GM23248 (cell line): ENCODE results near the gene C22orf39. TPM values are rescaled to one million over a fixed set of nuclear protein-coding genes. Genes with fewer than 3 reads are reported as not detected.
"Not testable (repeated sequence)": the region's sequence is repeated elsewhere in the genome, so short reads cannot be mapped to it uniquely, and the experiment has no call there.

ENCODE experiments used
- DNase-seq: peaks from one replicate; pipeline ENCODE4 v3.0.0-alpha.2; 2015
- H2AFZ ChIP-seq: fragments of 200-600 bp; sonication (generic); 2 replicates; pipeline ENCODE4 v1.6.1; 2016; ENCODE audit warnings: antibody characterized with exemption
- H3F3A ChIP-seq: fragments of 200-600 bp; sonication (generic); 2 replicates; pipeline ENCODE4 v1.6.1; 2016; ENCODE audit warnings: mild to moderate bottlenecking, antibody characterized with exemption, mixed run types; ENCODE audit not compliant: insufficient read depth
- H3K27ac ChIP-seq: fragments of 200-600 bp; sonication (generic); 2 replicates; pipeline ENCODE4 v1.5.1; 2016; ENCODE audit warnings: mild to moderate bottlenecking
- H3K27me3 ChIP-seq: fragments of 200-600 bp; sonication (generic); replicated peaks from 2 replicates; pipeline ENCODE4 v1.6.1; 2016; ENCODE audit warnings: mild to moderate bottlenecking; ENCODE audit not compliant: insufficient read depth
- H3K36me3 ChIP-seq: fragments of 200-600 bp; sonication (generic); 2 replicates; pipeline ENCODE4 v1.6.1; 2016; ENCODE audit warnings: low read depth, mild to moderate bottlenecking
- H3K4me1 ChIP-seq: fragments of 200-600 bp; sonication (generic); 2 replicates; pipeline ENCODE4 v1.6.1; 2016; ENCODE audit warnings: mild to moderate bottlenecking; ENCODE audit not compliant: insufficient read depth
- H3K4me2 ChIP-seq: fragments of 200-600 bp; sonication (generic); one replicate; pipeline ENCODE4 v1.6.1; 2016; ENCODE audit warnings: mild to moderate bottlenecking; ENCODE audit not compliant: unreplicated experiment
- H3K4me3 ChIP-seq: fragments of 200-600 bp; sonication (generic); 2 replicates; pipeline ENCODE4 v1.5.1; 2016; ENCODE audit warnings: mild to moderate bottlenecking
- H3K79me2 ChIP-seq: fragments of 200-600 bp; sonication (generic); 2 replicates; pipeline ENCODE4 v1.6.1; 2016; ENCODE audit warnings: mild to moderate bottlenecking; ENCODE audit not compliant: insufficient read depth
- H3K9ac ChIP-seq: fragments of 200-600 bp; sonication (generic); 2 replicates; pipeline ENCODE4 v1.6.1; 2016; ENCODE audit warnings: mild to moderate bottlenecking
- H3K9me2 ChIP-seq: fragments of 200-600 bp; sonication (generic); 2 replicates; pipeline ENCODE4 v1.6.1; 2016; ENCODE audit warnings: mixed run types, mild to moderate bottlenecking, moderate library complexity; ENCODE audit not compliant: insufficient read depth
- H3K9me3 ChIP-seq: fragments of 200-600 bp; sonication (generic); one replicate; pipeline ENCODE4 v1.6.1; 2017; ENCODE audit warnings: low read depth
- H4K20me1 ChIP-seq: fragments of 200-600 bp; sonication (generic); 2 replicates; pipeline ENCODE4 v1.6.0; 2016; ENCODE audit not compliant: insufficient read depth
- EZH2 ChIP-seq: fragments of 200-600 bp; sonication (generic); IDR thresholded peaks from 2 replicates; pipeline ENCODE4 v1.6.1; 2018; ENCODE audit warnings: antibody characterized with exemption, mild to moderate bottlenecking; ENCODE audit not compliant: insufficient read depth, poor library complexity, severe bottlenecking
- EZH2phosphoT487 ChIP-seq: fragments of 200-600 bp; sonication (generic); IDR thresholded peaks from 2 replicates; pipeline ENCODE4 v1.6.1; 2018; ENCODE audit warnings: antibody characterized with exemption, moderate library complexity, mild to moderate bottlenecking, low read depth; ENCODE audit not compliant: insufficient read depth
- WGBS, 2 experiments: methylation state at CpG; one replicate each; pipeline ENCODE4 v1.1.6; 2015 to 2017; ENCODE audit warnings: low lambda C conversion rate in 2 of 2, low coverage in 1 of 2; ENCODE audit errors: missing lambda C conversion rate in 2 of 2; 5-methylcytosine and 5-hydroxymethylcytosine counted together
- in situ Hi-C: fragments of 300-500 bp; cut with MboI; formaldehyde crosslinking; loops from 2 replicates; pipeline ENCODE4 v1.15.0; 2020
- polyA plus RNA-seq: library from polyadenylated mRNA; unstranded; fragments of >200 nt; fragmentation: Nextera tagmentation; extraction: Ambion mirVana; gene quantifications from 2 replicates; pipeline ENCODE4 v1.2.1, GENCODE V29; 2016
- total RNA-seq: library from RNA; depleted of rRNA; stranded (reverse); fragments of >200 nt; shearing (Covaris generic); gene quantifications from 2 replicates; pipeline ENCODE4 v1.2.3, GENCODE V29; 2014

C22orf39 gene
- total and polyA plus RNA-seq, 2 experiments from 2014 or later = 15.0 to 22.8 TPM

- H3K4me3 ChIP-seq = no peak overlapping the region
- H2AFZ ChIP-seq = no peak overlapping the region
- H3K9me3 ChIP-seq = no peaks in the 10 kb centered on the region
- H3K27ac ChIP-seq = no peak overlapping the region
- peaks cover 3% of the 10 kb centered on the region; the same call in 1 of the 2 replicates for H3K4me1 ChIP-seq
- TF ChIP-seq EZH2 (no peak), EZH2phosphoT487 (no peak)
- H3K36me3 ChIP-seq = no peaks in the 10 kb centered on the region
- in situ Hi-C loops = no loop called here
- no peaks in the 10 kb centered on the region for H4K20me1 ChIP-seq
- peaks cover 76% of the 10 kb centered on the region for H3K79me2 ChIP-seq
- H3K9me2 ChIP-seq = no peaks in the 10 kb centered on the region
- WGBS, 2 experiments = 71 to 76% methylated on average over 7 of the region's 7 CpGs
- H3K27me3 ChIP-seq = no peaks in the 10 kb centered on the region
- no peak overlapping the region for H3K4me2 ChIP-seq
- peaks cover 9% of the 10 kb centered on the region; the same call in 1 of the 2 replicates for H3F3A ChIP-seq
- no peak for DNase-seq
- H3K9ac ChIP-seq = no peak overlapping the region
These were observed 3.8 kb downstream of the C22orf39 start for GRCh38 chr22:19443544-19444211.

GRCh38 chr22:19442166-19442565 is 5.3 kb downstream of the C22orf39 start:
- H3K27me3 ChIP-seq = no peaks in the 10 kb centered on the region
- 97 to 98% methylated on average over 2 of the region's 2 CpGs for WGBS, 2 experiments
- no peak overlapping the region for H3K27ac ChIP-seq
- TF ChIP-seq EZH2 (no peak), EZH2phosphoT487 (no peak)
- H3K4me2 ChIP-seq = no peak overlapping the region
- no peaks in the 10 kb centered on the region for H3K9me3 ChIP-seq
- no peaks in the 10 kb centered on the region for H4K20me1 ChIP-seq
- no peaks in the 10 kb centered on the region; the same call in 1 of the 2 replicates for H3K4me1 ChIP-seq
- H2AFZ ChIP-seq = no peak overlapping the region
- in situ Hi-C loops = no loop called here
- peaks cover 85% of the 10 kb centered on the region for H3K79me2 ChIP-seq
- no peaks in the 10 kb centered on the region for H3K9me2 ChIP-seq
- no peak for DNase-seq
- no peak overlapping the region for H3K4me3 ChIP-seq
- H3K9ac ChIP-seq = no peak overlapping the region
- H3F3A ChIP-seq = no peaks in the 10 kb centered on the region
- no peaks in the 10 kb centered on the region for H3K36me3 ChIP-seq

- H3K27ac ChIP-seq = no peak overlapping the region
- DNase-seq = no peak
- in situ Hi-C loops = no loop called here
- no peaks in the 10 kb centered on the region; the same call in 1 of the 2 replicates for H3K36me3 ChIP-seq
- no peak overlapping the region for H2AFZ ChIP-seq
- peaks cover 74% of the 10 kb centered on the region for H3K79me2 ChIP-seq
- H3K9me2 ChIP-seq = no peaks in the 10 kb centered on the region
- WGBS, 2 experiments = 77 to 82% methylated on average over 7 to 8 of the region's 8 CpGs
- H3K9me3 ChIP-seq = no peaks in the 10 kb centered on the region
- H3K27me3 ChIP-seq = no peaks in the 10 kb centered on the region
- no peak overlapping the region for H3K9ac ChIP-seq
- no peaks in the 10 kb centered on the region for H4K20me1 ChIP-seq
- no peak overlapping the region for H3K4me2 ChIP-seq
- H3F3A ChIP-seq = no peaks in the 10 kb centered on the region
- H3K4me1 ChIP-seq = no peaks in the 10 kb centered on the region
- H3K4me3 ChIP-seq = no peak overlapping the region
- TF ChIP-seq EZH2phosphoT487 = no peak
- TF ChIP-seq EZH2 = no peak
These were observed 6.9 kb downstream of the C22orf39 start for GRCh38 chr22:19440411-19441195.

GRCh38 chr22:19438298-19438697 is 9.2 kb downstream of the C22orf39 start:
- Histone ChIP-seq H3K9me2 (no peaks in the 10 kb centered on the region), H3F3A (peaks cover 6% of the 10 kb centered on the region; the same call in 1 of the 2 replicates), H3K27ac (no peak overlapping the region), H3K36me3 (no peaks in the 10 kb centered on the region; the same call in 1 of the 2 replicates), H3K9ac (no peak overlapping the region), H3K4me3 (no peak overlapping the region), H3K79me2 (peaks cover 68% of the 10 kb centered on the region), H2AFZ (no peak overlapping the region), H3K4me1 (peaks cover 7% of the 10 kb centered on the region; the same call in 1 of the 2 replicates), H4K20me1 (no peaks in the 10 kb centered on the region), H3K9me3 (no peaks in the 10 kb centered on the region), H3K4me2 (no peak overlapping the region), H3K27me3 (no peaks in the 10 kb centered on the region)
- in situ Hi-C loops = no loop called here
- 83 to 84% methylated on average over 7 of the region's 7 CpGs for WGBS, 2 experiments
- no peak for TF ChIP-seq EZH2phosphoT487
- no peak for TF ChIP-seq EZH2
- DNase-seq = no peak

GRCh38 chr22:19436444-19437161 is 10.9 kb downstream of the C22orf39 start:
- H3K27me3 ChIP-seq, H3K9me3 ChIP-seq, DNase-seq, H2AFZ ChIP-seq, H3K4me2 ChIP-seq, H3K9me2 ChIP-seq, H3K4me1 ChIP-seq, H3F3A ChIP-seq, H3K4me3 ChIP-seq, H3K36me3 ChIP-seq, H3K27ac ChIP-seq, H3K9ac ChIP-seq, in situ Hi-C loops, H4K20me1 ChIP-seq: not testable (repeated sequence)
- WGBS, 2 experiments = 86 to 88% methylated on average over 9 of the region's 9 CpGs
- peaks cover 53% of the 10 kb centered on the region for H3K79me2 ChIP-seq
